NOMO-1 treated with dmso at 0.1 percent for 144 hours (cell line): ENCODE data around the gene NME8.
"Not testable (repeated sequence)": the region's sequence is repeated elsewhere in the genome, so short reads cannot be mapped to it uniquely, and the experiment has no call there.

ENCODE experiments used
- DNase-seq: peaks from one replicate; lab custom pipeline; 2025; ENCODE audit not compliant: unreplicated experiment; lab: John Stamatoyannopoulos, UW

Gene NME8

GRCh38 chr7:37848297-37848696, at the start of gene NME8:
Gene NME8 (plus strand): TSS chr7:37848597. CDS start chr7:37850267, 1,670 bp downstream.
- no peak for DNase-seq

- DNase-seq = no peak
Measured at GRCh38 chr7:37806152-37806551, 42.2 kb upstream of the NME8 start.

DNA sequence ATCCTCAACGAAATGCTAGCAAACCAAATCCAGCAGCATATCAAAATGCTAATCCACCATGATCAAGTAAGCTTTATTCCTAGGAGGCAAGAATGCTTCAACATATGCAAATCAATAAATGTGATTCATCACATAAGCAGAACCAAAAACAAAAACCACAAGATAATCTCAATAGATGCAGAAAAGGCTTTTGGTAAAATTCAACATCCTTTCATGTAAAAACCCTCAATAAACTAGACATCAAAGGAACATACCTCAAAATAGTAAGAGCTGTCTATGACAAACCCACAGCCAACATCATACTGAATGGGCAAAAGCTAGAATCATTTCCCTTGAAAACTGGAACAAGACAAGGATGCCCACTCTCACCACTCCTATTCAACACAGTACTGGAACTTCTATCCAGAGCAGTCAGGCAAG, 36.2 kb upstream of the NME8 start:
- DNase-seq = not testable (repeated sequence)

GRCh38 chr7:37815671-37816371, 32.6 kb upstream of the NME8 start:
- DNase-seq = no peak

DNA sequence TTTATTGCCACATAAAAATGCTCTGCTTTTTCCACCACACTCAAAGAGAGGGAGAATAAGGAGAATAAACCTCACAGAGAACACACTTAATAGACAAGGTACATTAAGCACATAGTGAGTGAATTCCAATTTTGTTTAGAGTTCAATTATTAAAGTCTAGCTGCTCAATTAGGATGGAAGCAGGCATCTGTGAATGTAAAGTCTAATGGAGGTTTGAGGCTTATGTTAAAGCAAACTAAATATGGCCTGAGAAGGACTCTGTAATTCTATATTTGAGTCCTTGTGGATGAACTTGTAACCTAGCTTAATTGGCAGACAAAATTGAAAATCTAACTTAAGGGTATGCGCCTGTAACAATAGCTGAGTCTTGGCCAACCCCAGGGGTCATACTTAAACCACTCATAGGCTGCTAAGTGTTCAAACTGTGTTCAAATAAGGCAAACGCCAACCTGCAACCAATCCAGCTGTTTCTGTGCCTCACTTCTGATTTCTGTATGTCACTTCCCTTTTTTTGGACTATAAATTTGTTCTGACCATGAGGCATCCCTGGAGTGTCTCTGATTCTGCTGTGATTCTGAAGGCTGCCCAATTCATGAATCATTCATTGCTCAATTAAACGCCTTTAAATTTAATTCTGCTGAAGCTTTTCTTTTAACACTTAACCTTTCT, 31.3 kb upstream of the NME8 start:
- DNase-seq = peak; percentile 7

GRCh38 chr7:37817591-37817960, 30.8 kb upstream of the NME8 start:
- no peak for DNase-seq

GRCh38 chr7:37817996-37818720, 30.2 kb upstream of the NME8 start:
- DNase-seq = no peak

GRCh38 chr7:37820708-37821468, 27.5 kb upstream of the NME8 start:
- DNase-seq = no peak

- no peak for DNase-seq
Measured at GRCh38 chr7:37822946-37823345, 25.5 kb upstream of the NME8 start.

- no peak for DNase-seq
Measured at GRCh38 chr7:37823557-37823956, 24.8 kb upstream of the NME8 start.

- no peak for DNase-seq
Measured at GRCh38 chr7:37825038-37825437, 23.4 kb upstream of the NME8 start.

DNA sequence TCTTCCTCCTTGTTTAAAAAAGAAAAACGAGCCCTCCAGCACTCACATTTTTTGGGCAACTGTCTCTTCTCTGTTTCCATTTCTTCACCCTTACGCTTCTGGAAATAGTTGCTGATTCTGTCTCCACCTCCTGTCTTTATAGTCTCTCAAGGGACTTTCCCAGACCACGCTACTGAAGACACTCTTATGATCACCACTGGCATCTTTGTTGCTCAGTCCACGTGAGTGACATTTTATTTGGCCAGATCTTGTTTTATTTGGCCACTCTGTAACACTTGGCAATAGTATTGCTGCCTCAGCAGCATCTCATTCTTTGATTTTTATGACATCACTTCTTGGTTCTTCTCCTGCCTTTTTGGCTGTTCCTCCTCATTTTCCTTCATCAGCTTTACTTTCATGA, 21.6 kb upstream of the NME8 start:
- no peak for DNase-seq

DNA sequence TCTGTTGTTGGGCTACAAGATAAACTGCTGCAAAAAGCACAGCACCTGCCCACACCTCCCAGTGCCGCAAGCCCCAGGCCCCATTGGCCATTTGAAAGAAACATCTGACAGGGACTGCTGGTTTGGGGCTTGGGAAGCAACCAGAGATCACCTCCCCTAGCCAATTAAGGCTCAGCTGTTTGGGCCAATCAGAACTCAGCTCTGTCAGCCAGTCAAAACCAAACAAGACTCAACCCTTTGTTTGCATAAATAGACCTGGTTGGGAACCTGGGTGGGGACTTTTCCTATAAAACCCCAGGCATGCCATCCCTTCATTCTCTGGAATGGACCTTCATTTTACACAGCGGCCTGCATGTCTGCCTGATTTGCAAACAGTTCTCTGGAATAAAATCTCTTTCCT, 17.2 kb upstream of the NME8 start:
- DNase-seq = no peak

DNA sequence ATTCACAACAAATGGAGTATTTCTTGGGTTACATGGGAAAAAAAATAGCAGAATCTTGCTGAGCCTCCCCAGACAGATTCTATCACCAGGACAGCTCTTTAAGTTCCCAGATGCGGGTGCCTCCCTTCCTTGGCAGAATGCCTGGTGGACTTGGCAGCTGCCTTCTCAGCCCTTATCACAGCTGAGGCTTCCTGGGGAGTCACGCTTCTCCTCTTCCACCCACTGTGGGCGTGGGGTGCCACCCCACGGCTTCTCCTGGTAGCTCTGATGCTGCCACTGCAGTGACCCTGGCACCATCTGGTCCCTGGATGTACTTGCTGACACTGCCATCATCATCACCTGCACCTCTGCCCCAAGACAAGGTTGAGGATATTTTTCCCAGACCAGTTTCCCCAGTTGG, 16.2 kb upstream of the NME8 start:
- no peak for DNase-seq

- DNase-seq = peak; percentile 43
Measured at GRCh38 chr7:37833107-37833817, 15.1 kb upstream of the NME8 start.

- no peak for DNase-seq
Measured at GRCh38 chr7:37833818-37834146, 14.6 kb upstream of the NME8 start.

DNA sequence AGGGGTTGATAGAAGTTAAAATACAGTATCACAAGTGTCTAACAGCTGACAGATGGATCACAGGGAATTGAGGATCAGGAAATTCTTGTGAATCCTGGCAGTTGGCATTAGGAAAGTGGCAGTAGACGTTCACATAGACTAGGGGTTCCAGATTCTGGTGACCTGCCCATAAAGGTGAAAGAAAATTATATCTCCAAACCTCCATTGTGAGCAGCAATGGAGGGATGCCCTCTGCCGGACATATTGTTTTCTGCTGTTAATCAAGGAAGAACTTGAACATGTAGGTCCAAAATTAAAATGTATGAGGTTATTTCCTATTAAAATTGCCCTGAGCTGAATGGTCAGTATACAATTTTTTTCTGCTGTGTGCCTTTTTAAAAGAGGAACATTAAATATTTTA, 5.1 kb downstream of the NME8 start:
- DNase-seq = no peak

- no peak for DNase-seq
Measured at GRCh38 chr7:37882086-37882485, 33.7 kb downstream of the NME8 start.

DNA sequence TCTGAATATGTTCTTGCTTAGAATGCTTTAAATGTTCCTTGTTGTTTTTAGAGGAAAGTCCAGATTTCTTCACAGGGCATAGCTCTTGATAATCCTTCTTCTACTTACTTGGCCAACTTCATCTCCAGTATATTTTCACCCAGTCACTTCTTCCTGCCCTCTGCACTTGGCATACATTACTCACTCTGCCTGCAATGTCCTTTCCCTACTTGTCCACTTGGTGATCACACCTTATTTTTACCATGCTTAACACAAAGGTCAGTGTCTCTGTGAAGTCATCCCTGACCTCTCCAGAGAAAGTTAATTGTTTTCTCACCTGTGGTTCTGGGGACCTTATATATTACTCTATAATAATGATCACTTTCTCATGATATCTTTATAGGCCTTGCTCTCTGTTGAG, 45.0 kb downstream of the NME8 start:
- DNase-seq = no peak

GRCh38 chr7:37894671-37895070, 46.3 kb downstream of the NME8 start:
- DNase-seq = no peak

- no peak for DNase-seq
Measured at GRCh38 chr7:37899712-37900247, 51.4 kb downstream of the NME8 start.
